Right renal pelvis (tissue), 4 donors: ENCODE measurements around the gene DDHD1. TPM values are rescaled to one million over a fixed set of nuclear protein-coding genes. Genes with fewer than 3 reads are reported as not detected.
"Not testable (repeated sequence)": the region's sequence is repeated elsewhere in the genome, so short reads cannot be mapped to it uniquely, and the experiment has no call there.

ENCODE experiments used
- DNase-seq, 4 donors: peaks; one replicate each; pipeline ENCODE4 v3.0.0-alpha.2; 2013; ENCODE audit warnings: low read depth in 4 of 4, low spot score in 3 of 4, missing footprints in 1 of 4
- polyA plus RNA-seq, 4 donors: library from polyadenylated mRNA; unstranded; fragments of 120-200 nt; gene quantifications; one replicate each; pipeline ENCODE4 v1.2.1, GENCODE V29; 2013; ENCODE audit not compliant: insufficient read length in 4 of 4

DDHD1 gene
- polyA plus RNA-seq, 4 donors, result 9.1 to 13.0 (median 11.0) TPM

GRCh38 chr14:53109105-53110041 lies 43.8 kb downstream of the DDHD1 start:
- no peak for DNase-seq

GRCh38 chr14:53108292-53109104 lies 44.6 kb downstream of the DDHD1 start:
- DNase-seq, result no peak

- DNase-seq, result no peak
These were observed 46.4 kb downstream of the DDHD1 start for GRCh38 chr14:53106768-53107167.

- no peak for DNase-seq
These were observed 49.3 kb downstream of the DDHD1 start for GRCh38 chr14:53103636-53104340.

- DNase-seq, result no peak
These were observed 59.9 kb downstream of the DDHD1 start for GRCh38 chr14:53093206-53093605.

- DNase-seq, result no peak
These were observed 62.3 kb downstream of the DDHD1 start for GRCh38 chr14:53090853-53091252.

- not testable (repeated sequence) for DNase-seq
These were observed 68.2 kb downstream of the DDHD1 start for GRCh38 chr14:53084954-53085353.

GRCh38 chr14:53064475-53064874 lies 88.6 kb downstream of the DDHD1 start:
- DNase-seq, result no peak

- DNase-seq, result no peak
These were observed 90.3 kb downstream of the DDHD1 start for GRCh38 chr14:53062856-53063255.

- no peak for DNase-seq
These were observed 93.1 kb downstream of the DDHD1 start for GRCh38 chr14:53060046-53060445.

GRCh38 chr14:53055003-53055402 lies 98.1 kb downstream of the DDHD1 start:
- DNase-seq, result peak in 2 of 4 donors; percentile 31 to 36

GRCh38 chr14:53054457-53054856 lies 98.7 kb downstream of the DDHD1 start:
- no peak for DNase-seq

GRCh38 chr14:53048631-53049030 lies 104.5 kb downstream of the DDHD1 start:
- DNase-seq, result no peak

GRCh38 chr14:53047307-53048069 lies 105.6 kb downstream of the DDHD1 start:
- peak in 3 of 4 donors; percentile 20 to 51 (median 20) for DNase-seq

- no peak for DNase-seq
These were observed 108.6 kb downstream of the DDHD1 start for GRCh38 chr14:53044486-53044885.

GRCh38 chr14:53043027-53043581 lies 110.0 kb downstream of the DDHD1 start:
- DNase-seq, result no peak

GRCh38 chr14:53042480-53042879 lies 110.6 kb downstream of the DDHD1 start:
- no peak for DNase-seq

GRCh38 chr14:53041067-53041466 lies 112.1 kb downstream of the DDHD1 start:
- DNase-seq, result no peak

GRCh38 chr14:53038629-53039028 lies 114.5 kb downstream of the DDHD1 start:
- no peak for DNase-seq

GRCh38 chr14:53037016-53037415 lies 116.1 kb downstream of the DDHD1 start:
- DNase-seq, result no peak
